NCI-H748 (cell line): ENCODE measurements around the gene RPL19.

ENCODE experiments used
- DNase-seq: peaks from one replicate; lab custom pipeline; 2025; ENCODE audit not compliant: unreplicated experiment; lab: John Stamatoyannopoulos, UW

Gene RPL19

DNA sequence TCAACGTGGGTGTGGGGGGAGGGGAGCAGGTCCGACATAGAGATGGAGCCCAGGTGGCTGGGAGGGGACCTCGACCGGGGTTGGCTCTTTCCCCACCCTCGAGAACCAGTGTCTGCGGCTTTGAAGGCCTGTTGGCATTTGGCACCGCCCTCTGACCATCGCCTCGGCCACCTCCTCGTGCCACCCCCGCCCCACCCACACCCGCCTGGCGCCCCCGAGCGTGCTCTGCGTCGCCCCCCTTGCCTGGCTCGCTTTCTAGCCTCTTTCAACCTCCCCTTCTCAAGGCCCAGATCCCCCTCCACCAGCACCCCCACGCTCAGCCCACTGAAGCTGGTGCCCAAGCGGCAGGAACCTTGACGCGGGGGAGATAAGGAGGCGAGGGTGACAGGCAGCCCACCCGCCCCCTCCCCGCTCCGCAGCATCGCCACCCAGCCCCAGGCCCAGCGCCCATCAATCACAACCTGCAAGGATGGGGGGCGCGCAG is 3.2 kb upstream of the RPL19 start:
- DNase-seq, result peak; percentile 72

DNA sequence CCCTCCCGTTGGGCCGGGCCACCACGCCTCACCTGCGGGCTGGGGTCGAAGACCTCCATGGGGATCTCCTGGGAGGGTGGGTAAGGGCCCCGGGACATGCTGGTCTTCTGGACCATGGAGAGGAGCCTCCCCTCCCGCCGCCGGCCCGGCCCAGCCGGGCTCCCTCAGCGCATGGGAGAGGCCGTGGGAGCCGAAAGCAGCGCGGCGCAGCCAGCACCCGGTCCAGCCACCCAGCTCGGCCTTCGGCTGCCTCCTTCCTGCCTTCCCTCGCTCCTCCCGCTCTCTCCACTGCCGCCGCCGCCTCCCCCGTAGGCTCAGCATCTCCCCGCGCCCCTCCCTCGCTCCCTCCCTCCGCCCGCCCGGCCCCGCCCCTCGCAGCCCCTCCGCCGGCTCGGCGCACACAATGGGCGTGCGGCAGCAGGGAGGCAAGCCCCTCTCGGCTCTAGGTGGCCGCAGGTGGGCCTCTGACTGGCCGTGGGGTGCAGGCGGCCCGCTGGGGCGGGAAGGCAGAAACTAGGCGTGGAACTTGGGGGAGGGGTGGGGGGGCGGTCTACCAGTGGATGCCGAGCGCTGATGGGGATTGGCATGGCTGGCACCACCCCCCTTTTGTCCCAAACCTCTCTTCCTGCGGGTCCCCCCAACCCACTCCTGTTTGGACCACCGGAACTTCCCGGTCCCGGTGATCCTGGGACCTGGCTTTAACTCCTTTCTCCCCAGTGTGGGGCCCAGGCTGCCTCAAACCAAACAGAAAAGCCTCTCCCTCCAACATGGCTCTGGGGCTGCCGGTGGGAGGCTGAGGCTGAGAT is 2.5 kb upstream of the RPL19 start, which contains the start of gene CACNB1:
TSS of gene CACNB1 (minus strand) at position 290 of the 806 bp plus-strand sequence. CDS start at position 116, 174 bp downstream.
- peak; percentile 89 for DNase-seq

DNA sequence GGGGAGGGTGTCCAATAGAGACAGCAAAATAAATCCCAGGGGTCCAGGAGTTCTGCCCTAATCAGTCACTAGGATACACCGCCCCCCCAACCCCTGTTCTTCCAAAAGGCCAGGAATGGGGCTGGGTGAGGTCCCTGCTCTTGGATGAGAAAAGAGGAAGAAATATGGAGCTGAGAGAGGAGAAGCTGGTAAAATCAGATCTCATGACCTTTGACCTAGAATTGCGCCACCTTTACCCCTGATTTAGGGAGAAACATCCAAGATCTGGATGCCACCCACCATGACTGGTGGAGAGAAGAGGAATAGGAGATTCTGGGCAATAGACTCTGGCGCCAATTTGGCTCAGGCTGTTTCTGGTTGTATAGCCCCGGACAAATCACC is 1.9 kb upstream of the RPL19 start:
- peak; percentile 31 for DNase-seq

DNA sequence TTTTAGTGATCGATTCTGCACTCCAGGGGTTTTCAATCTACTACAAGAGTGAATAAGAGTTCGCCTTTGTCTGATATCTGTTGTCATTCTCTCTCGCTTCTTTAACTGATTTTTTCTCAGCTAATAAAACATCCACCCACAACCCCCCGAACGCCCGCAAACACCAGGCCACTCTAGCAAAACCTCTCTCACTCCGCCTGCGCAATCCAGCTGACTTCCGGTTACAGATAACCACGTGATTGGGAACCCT is 338 bp upstream of the RPL19 start:
- DNase-seq, result peak; percentile 96

DNA sequence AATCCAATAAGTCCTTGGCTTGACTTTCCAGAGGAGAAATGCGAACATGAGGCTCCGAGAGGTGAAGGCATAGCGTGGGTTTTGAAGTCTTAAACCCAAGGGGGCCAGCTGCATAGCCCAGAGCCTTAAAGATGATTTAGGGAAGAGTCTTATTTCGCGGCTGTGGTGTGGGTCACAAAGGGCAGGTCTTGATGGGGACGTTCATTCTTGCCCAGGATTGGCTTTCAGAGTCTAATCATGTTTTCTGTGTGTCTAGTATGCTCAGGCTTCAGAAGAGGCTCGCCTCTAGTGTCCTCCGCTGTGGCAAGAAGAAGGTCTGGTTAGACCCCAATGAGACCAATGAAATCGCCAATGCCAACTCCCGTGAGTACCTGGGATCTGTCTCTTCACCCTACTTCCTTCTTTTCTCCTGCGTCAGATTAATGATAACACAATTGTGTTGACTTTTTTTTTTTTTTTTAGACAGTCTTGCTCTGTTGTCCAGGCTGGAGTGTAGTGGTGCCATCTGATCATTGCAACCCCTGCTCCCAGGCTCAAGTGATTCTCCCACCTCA is 951 bp downstream of the RPL19 start:
- no peak for DNase-seq

DNA sequence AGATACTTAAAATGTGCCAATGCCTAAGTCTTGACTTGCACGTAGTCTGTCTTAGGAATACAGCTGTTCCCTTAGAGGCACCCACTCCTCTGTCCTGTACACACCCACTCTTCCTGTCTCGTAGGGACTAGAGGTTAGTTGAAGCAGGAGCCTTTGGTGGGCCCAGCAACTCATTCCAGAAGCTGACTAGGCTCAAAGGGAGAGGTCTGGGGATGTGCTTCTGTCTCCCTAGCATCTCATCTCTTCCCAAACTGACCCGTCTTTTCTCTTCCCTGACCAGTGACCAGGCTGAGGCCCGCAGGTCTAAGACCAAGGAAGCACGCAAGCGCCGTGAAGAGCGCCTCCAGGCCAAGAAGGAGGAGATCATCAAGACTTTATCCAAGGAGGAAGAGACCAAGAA is 4.2 kb downstream of the RPL19 start:
- DNase-seq, result no peak

DNA sequence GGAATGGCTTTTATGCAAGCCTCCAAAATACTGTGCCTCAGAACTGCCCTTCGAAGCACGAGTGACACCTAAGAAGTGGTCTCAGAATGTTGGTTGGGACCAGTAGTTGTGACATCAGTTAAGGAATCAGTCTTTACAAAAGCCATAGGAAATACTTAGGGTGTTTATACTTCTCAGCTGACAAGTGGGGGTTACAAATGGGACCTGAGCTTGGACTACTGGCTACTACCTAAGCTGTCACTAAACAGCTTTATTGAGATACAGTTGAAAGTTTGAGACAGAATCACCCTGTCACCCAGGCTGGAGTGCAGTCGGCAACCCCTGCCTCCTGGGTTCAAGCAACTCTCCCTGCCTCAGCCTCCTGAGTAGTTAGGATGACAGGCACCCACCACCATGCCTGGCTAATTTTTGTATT is 5.0 kb downstream of the RPL19 start:
- DNase-seq, result no peak

DNA sequence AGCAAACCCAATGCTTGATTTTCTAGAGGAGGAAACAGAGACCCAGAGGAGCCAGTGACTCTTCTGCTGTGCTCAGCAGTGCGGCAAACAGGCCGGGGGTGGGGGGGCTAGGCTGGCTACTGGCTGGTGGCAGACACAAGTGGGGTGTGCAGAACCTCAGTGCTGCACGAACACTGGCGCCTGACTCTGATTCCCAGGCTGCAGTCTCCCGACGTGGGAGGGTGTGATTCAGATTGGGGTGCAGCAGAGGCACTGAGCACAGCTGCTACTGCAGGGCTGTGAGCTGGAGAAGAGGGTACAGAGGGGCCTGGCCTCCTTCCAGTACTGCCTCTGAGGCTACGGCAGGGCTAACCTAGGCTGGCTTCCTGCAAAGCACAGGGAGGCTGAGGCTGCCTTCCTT is 8.1 kb downstream of the RPL19 start:
- no peak for DNase-seq

DNA sequence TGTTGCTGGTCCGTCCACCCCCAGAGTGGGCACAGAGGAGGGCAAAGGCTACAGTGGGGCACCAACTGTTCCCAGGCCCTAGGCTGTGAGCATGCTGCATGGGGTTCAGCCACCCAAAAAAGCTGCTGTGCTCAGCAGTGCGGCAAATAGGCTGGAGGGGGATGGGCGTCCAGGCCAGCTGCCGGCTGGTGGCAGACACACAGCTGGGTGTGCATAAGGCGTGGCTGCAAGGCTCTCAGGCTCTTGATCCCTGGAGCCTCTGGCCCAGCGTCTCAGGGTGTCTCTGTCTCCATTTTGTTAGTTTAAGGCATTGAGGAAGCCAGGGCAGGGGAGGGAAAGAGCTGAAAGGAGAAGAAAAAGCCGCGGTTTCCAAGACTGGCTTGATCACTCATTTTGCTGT is 8.8 kb downstream of the RPL19 start:
- peak; percentile 43 for DNase-seq

DNA sequence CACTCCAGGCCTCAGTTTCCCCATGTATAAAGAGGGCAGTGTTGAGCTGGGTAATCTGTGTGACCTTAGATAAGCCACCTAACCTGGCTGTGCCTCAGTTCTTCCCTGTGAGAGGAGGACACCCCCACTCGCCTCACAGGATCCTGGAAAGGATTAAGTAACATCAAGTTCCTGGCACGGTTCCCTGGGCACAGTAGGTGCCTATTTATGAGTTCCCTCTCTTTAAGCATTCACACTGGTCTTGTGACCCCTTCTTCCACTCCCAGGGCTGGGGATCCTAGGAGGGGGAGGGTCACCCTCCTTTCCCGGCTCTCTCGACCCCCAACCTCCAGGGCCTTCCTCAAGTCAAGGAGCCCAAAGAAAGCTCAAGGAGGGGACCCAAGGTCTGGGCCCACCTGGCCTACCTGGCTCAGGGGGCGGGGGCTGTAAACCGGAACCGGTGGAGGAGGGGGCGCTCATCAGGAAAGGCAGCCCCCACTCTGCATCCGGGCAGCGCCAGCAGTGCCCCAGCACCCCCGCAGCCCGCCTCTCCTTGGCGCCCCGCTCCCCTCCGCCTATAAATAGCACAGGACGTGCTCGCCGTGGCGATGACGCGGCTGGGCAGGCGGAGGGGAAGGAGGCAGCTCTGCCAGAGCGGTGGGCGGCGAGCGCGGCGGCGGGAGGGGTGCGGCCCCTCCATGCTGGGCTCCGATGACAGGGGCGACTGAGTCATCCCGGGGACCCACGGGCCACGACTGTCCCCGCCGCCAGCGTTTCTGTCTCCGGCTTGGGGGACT is 9.4 kb downstream of the RPL19 start:
- DNase-seq, result no peak

DNA sequence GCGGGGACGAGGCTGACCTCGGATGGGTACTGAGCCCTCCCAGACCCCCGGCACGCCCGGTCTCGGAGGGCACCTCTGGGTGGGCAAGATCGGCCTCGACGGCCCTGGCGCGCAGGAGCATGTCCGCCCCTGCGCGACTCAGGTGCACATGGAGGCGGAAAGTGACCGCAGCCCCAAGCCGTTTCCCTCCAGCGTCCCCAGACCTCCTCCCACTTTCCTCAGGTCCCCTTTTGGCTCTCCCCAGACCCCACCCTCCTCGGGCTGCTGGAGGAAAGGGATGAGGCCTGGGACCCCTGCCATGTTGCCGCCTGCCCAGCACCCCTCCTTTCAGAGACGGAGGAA is 10.0 kb downstream of the RPL19 start:
- DNase-seq, result no peak

DNA sequence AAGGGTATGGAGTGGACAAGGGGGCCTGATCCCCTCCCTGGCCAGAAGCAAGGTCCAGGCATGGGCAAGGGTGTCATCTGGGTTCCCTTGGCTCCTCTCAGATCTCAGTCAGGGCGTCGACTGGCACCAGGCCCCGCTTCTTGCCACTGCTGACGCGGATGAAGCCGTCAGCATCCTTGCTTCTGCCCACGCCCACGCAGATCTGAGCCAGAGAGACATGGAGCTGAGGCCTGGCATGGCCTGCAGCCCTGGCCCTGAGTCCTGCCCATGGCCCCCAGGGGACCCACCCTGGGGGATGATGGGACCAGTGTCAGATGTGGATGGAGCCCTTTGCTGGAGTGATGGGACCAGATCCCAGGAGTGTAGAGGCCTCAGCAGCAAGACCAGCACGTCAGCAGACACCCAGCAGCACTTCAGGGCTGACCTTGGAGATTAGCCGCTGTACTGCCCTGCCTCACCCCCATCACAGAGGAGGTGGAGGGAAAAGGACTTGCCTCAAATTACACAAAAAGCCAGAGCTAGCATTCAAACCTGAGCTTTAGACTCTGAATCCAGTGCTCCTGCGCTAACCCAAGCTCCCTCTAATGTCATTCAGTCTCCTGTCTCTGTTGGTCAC is 12.2 kb downstream of the RPL19 start:
- no peak for DNase-seq

DNA sequence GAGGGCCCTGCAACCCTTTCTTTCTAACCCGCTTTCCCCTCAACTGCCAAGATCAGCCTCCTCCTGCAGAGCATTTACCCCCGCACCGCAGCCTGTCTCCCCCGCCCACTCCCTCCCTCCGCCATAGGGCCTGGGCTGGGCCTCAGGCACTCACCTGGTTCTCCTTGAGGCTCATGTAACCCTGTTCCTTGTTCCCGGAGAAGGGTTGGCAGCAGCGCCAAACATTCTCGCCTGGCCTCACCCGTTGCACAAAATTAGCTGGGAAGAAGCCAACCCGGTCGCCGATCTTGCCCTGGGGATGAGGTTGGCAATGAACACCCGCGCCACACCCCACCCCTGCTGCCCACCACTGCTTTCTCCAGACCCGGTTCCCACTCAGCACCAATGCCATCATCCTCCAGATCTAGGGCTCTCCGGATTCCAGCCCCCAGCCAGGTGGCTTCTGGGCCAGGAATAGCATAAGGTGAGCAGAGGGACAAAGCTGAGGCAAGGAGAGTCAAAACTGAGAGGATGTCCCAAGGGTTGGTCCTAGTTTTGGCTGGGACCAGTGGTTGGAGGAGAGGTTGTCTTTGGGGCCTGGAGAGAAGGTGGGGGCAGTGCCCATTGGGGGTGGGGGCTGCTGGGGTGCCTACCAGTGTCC is 12.9 kb downstream of the RPL19 start:
- DNase-seq, result no peak

DNA sequence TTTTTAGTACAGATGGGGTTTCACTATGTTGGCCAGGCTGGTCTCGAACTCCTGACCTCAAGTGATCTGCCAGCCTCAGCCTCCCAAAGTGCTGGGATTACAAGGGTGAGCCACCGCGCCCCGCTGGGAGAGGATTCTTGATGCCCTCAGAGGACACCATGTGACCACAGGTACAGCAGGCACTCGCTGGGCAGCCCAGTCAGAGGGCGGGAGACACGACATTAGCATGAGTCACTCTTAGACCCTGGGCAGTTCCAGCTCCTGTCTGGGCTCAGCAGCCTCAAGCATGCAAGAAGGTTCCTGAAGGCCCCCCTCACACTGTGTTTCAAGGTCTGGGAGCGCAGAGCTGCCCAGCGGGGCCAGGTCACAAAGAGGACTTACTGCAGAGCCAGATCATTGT is 13.8 kb downstream of the RPL19 start:
- DNase-seq, result no peak

DNA sequence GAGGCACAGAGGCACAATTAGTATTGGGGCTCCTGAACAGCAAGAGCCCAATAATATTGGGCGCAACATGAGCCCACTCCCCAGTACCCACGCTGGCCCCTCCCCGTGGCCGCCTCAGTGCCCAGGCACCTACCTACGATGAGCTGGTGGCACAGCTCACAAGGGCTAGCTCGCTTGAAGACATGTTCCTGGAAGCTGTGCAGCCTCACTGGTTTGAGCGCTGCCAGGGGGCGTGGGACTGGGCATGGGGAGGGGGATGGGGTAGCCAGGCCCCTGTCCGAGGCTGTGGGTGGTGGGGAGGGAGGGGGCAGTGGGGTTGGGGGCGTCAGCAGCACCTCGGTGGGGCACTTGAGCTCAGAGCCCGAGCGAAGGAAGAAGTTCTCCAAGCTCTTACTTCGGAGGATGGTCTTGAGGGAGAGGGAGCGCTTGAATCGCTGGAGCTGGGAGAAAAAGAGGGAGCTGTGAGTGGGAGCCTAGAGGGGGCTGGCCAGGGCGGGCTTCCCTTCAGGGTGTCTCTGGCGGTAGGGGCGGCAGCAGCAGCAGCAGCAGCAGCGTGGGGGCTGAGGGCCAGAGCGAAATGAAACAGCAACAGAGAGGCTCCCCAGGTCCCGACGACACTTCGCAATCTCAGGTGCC is 17.8 kb downstream of the RPL19 start:
- DNase-seq, result no peak

DNA sequence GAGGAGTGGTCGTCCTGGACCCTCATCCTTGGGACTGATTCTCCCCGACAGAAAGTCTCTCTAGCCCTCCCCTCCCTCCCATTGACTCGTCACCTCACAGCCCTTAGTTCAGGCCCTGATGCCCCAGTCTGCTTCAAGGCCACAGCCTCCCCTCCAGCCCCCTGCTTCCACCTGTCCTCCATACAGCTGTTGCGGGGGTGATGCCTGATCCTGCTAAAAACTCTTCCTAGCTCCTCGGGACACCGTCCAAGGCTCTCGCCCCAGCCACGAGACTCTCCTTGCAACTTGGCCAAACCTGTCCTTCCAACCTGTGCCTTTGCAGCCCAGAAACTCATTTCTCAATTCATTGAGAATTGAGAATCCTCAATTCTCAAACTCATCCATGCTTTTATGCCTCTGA is 18.8 kb downstream of the RPL19 start:
- no peak for DNase-seq

DNA sequence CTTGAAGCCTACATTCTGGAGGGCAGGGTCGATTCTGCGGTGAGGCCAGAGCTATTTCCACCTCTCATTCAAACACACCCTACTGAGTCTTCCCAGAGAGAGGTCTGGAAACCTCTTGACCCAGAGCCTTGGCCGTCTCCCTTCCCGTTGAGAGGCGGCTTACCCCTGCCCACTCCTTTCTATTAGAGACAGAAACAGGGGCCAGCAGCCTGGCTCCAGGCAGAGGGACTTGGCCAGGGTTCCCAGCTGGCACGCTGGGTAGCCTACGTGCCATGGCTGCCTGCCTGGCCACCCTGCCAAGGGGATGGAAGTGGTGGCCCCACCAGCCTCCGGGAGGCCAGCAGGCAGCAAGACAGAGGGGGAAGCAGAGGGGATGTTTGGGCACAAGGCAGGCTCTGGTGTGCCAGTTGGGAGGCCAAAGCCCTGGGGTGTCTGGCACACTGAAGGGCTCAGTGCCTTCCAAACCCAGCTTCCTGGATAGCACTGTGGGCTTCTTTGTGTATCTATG is 19.6 kb downstream of the RPL19 start:
- DNase-seq, result no peak

DNA sequence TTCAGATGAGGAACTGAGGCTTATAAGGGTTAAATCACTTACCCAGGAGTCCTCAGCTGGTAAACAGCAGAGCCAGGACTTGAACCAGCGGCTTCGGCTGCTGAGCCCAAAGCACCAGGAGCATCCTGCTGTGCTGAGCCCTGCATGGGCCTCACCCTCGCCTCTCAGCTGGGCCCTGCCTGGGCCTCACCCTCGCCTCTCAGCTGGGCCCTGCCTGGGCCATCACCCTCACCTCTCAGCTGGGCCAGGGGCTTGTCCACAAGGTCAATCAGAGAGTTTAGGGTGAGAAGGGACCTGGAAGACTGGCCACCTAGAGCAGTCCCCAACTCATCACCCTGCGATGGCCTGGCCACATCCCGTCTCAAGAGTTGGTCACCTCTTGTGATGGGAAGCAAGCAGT is 21.5 kb downstream of the RPL19 start:
- no peak for DNase-seq

DNA sequence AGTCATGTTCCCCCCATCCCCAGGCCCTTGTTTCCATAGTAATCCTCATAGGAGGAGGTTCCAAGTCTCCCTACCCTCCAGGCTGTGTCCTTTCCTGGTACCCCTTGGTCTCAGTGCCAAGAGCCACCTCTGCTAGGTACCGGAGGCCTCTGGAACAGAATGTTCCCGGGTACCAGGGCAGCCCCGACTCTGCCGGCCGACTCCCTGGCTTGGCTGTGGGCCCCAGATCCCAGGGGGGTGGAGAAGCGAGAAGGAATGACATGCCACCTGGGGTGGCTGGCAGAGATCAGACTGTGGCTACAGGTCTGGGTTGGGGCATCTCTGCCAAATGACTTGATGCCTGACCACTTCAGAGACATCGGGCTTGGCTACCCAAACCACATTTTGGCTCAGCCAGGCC is 22.1 kb downstream of the RPL19 start:
- no peak for DNase-seq

DNA sequence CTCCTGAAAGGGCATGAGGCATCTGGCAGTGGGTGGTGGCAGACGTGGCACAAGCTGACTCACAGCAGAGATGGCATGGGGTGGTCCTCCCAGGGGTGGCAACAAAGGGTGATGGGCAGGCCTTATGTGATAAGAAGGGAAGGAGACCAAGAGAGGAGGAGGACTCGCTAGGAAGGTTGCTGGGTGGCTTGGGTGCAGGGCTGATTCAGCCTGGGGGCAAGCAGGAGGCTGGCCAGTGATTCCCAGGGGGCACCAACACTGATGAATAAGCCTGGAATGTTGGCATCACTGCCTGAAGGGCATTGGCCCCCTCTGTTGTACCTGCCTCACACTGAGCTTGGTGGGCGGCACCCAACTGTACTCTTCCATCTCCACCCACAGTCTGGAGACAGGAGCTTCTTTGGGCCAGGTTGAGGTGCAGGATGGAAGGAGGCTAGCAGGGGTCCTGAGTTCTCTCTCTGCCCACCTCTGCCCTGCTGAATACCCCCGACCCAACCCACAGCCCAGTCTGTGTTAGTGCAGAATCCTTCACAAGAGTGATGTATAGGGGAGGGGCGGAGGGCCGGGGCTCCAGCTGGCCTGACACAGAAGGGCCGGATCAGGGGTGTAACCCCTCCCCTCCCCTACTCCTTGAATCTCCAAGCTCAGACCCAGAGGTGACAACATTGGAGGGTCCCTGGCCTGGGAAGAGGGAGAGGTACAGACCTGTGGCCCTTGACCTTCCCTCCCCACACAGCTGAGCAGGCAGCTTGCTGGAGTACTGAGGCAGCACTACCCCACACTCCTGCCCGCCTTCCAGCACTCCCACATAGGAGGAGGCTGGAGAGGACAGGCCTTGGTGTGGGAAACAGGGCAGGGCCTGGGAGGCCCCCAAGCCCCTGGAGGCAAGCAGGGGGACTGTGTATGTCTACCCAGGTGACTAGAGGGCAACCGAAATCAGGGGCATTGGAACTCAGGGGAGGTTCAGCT is 23.1 kb downstream of the RPL19 start:
- no peak for DNase-seq
